ENCODE measurements around the gene CCDC78. TPM values are rescaled to one million over a fixed set of nuclear protein-coding genes. Genes with fewer than 3 reads are reported as not detected.

Gene CCDC78
- total RNA-seq, 1 donor = 1.3 TPM

GRCh38 chr16:769184-769784 lies 43.0 kb upstream of the CCDC78 start:
- no peak for DNase-seq (ENCODE audit: low read depth)
- no peak for TF ChIP-seq CTCF (IDR thresholded peaks at IDR 0.05; ENCODE audit: insufficient read depth, low read depth, low read length)
- no peak overlapping the region for H3K4me3 ChIP-seq (ENCODE audit: low read depth, low read length)

DNA sequence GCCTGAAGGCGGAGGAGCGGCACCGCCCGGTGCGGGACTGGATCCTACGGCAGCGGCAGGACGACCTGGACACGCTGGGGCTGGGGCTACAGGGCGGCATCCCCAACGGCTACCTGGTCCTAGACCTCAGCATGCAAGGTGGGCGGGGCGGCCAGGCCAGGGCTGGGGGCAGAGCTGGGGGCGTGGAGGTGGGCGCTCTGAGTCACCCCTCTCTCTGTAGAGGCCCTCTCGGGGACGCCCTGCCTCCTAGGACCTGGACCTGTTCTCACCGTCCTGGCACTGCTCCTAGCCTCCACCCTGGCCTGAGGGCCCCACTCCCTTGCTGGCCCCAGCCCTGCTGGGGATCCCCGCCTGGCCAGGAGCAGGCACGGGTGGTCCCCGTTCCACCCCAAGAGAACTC lies 42.2 kb upstream of the CCDC78 start:
- no peak for DNase-seq (ENCODE audit: low read depth)
- no peak for TF ChIP-seq CTCF (IDR thresholded peaks at IDR 0.05; ENCODE audit: insufficient read depth, low read depth, low read length)
- no peak overlapping the region for H3K4me3 ChIP-seq (ENCODE audit: low read depth, low read length)

- DNase-seq (ENCODE audit: low read depth) = no peak
- TF ChIP-seq CTCF (IDR thresholded peaks at IDR 0.05; ENCODE audit: insufficient read depth, low read depth, low read length) = no peak
Observed at GRCh38 chr16:767743-768235, 41.5 kb upstream of the CCDC78 start.

DNA sequence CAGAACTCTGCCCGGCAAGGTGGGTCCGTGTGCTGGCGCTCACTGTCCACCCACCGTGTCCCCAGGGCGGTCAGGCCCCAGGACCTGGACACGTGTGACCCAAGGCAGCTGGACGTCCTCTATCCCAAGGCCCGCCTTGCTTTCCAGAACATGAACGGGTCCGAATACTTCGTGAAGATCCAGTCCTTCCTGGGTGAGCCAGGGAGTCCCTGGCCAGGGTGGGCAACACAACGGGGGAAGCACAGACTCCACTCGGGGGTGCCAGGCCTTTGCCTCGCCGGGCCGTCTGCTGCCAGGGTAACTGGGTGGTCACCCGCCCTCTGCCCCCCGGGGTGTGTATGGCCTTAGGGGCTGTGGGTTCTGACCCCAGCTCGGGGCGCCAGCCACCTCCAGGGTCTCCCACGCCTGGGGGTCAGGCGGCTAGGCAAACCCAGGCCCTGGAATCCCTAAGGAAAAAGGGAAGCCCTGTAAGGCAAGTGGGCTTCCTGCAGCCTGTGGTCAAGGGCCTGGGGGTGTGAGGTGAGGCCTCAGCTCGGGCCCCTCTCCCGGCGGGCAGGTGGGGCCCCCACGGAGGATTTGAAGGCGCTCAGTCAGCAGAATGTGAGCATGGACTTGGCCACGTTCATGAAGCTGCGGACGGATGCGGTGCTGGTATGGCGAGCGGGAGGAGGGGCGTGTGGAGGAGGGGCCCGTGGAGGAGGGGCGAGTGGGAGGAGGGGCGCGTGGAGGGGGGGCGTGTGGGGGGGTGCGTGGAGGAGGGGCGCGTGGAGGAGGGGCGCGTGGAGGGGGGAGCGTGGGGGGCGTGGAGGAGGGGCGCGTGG lies 40.8 kb upstream of the CCDC78 start:
- DNase-seq (ENCODE audit: low read depth) = no peak
- TF ChIP-seq CTCF (IDR thresholded peaks at IDR 0.05; ENCODE audit: insufficient read depth, low read depth, low read length) = no peak

More at GRCh38 chr16:767743-768235, 41.5 kb upstream of the CCDC78 start:
- H3K4me3 ChIP-seq (ENCODE audit: low read depth, low read length) = no peak overlapping the region

DNA sequence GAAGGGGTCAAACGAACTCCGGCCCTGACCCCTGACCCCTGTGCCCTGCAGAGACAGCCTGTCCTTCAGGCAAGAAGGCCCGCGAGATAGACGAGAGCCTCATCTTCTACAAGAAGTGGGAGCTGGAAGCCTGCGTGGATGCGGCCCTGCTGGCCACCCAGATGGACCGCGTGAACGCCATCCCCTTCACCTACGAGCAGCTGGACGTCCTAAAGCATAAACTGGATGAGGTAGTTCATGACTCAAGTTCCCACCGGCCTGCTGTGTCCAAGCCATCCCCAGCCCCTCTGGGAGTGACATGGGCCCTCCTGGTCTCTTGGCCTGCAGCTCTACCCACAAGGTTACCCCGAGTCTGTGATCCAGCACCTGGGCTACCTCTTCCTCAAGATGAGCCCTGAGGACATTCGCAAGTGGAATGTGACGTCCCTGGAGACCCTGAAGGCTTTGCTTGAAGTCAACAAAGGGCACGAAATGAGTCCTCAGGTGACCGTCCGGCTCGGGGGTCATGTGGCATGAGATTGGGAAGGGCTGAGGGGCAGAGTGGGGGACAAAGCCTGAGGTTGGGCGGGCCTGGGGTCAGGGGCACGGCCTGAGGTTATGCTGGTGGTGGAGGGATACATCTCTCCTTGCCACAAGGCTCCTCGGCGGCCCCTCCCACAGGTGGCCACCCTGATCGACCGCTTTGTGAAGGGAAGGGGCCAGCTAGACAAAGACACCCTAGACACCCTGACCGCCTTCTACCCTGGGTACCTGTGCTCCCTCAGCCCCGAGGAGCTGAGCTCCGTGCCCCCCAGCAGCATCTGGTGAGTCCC lies 40.0 kb upstream of the CCDC78 start:
- H3K4me3 ChIP-seq (ENCODE audit: low read depth, low read length) = no peak overlapping the region
- no peak for DNase-seq (ENCODE audit: low read depth)
- no peak for TF ChIP-seq CTCF (IDR thresholded peaks at IDR 0.05; ENCODE audit: insufficient read depth, low read depth, low read length)

More for the DNA sequence above, 40.8 kb upstream of the CCDC78 start:
- no peak overlapping the region for H3K4me3 ChIP-seq (ENCODE audit: low read depth, low read length)

- DNase-seq (ENCODE audit: low read depth) = no peak
- no peak overlapping the region for H3K4me3 ChIP-seq (ENCODE audit: low read depth, low read length)
- no peak for TF ChIP-seq CTCF (IDR thresholded peaks at IDR 0.05; ENCODE audit: insufficient read depth, low read depth, low read length)
Observed at GRCh38 chr16:765488-765865, 39.2 kb upstream of the CCDC78 start.
